ENCODE measurements around the gene BIRC2. TPM values are rescaled to one million over a fixed set of nuclear protein-coding genes. Genes with fewer than 3 reads are reported as not detected.

BIRC2 gene
- total RNA-seq, 1 donor from 2014 or later, result 34.9 TPM

DNA sequence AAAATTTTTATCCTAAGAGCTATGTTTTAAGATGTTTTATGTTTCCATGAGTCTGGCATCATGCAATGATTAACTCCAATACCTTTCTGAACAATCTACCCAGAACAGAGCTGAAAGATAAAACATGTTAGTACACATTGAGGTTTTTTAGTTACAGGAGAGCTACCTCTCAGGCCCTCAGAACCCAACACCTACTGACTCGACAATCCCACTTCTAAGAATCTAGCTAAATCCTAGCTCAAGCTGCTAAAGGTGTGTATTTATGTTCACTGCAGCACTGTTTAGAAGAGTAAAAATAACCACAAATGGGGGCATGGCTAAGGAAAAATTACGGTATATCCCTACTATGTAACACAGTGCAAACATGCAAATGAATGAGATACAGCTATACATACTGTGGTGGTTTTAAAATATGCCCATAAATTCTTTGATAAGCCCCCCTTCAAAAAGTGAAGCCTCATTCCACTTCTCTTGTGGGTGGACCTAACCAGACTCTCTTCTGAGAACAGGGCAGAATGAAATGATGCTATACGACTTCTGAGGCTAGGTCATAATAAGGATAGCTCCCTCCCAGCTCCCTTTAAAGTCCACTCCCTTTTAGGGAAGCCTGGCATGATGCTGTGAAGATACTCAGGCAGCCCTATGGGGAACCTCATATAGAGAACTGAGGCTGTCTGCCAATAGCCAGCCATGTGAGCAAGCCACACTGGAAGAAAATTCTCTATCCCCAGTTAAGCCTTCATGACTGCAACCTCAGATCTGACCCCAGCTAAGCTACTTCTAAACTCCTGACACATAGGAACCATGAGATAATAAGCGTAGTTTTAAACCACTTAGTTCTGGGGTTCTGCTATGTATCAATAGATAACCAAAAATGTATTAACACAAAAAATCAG, 76.1 kb downstream of the BIRC2 start:
- ChIA-PET POLR2A (interaction anchor here (1.5 kb wide), 1 partner anchor 29 kb away, joined by 5 read pairs; the partner anchor contains the start of gene TMEM123), CTCF (interaction anchor here (1.5 kb wide), 1 partner anchor 33 kb away, joined by 4 read pairs; no protein-coding TSS in a partner anchor)
- no peak overlapping the region for H3K4me3 Mint-ChIP-seq
- peaks cover 60% of the 10 kb centered on the region for H3K36me3 Mint-ChIP-seq (ENCODE audit: low read depth)
- H3K27ac Mint-ChIP-seq, result peak overlapping the region; percentile 32
- intact Hi-C loops (cut with micrococcal nuclease), result no loop called here
- no peak for ATAC-seq (ENCODE audit: low read depth)
- no peaks in the 10 kb centered on the region for H3K27me3 Mint-ChIP-seq
- no peak for DNase-seq
- H3K9me3 Mint-ChIP-seq, result peaks cover 5% of the 10 kb centered on the region
- H3K4me1 Mint-ChIP-seq, result peaks cover 59% of the 10 kb centered on the region
- TF ChIP-seq, protein P1, sequence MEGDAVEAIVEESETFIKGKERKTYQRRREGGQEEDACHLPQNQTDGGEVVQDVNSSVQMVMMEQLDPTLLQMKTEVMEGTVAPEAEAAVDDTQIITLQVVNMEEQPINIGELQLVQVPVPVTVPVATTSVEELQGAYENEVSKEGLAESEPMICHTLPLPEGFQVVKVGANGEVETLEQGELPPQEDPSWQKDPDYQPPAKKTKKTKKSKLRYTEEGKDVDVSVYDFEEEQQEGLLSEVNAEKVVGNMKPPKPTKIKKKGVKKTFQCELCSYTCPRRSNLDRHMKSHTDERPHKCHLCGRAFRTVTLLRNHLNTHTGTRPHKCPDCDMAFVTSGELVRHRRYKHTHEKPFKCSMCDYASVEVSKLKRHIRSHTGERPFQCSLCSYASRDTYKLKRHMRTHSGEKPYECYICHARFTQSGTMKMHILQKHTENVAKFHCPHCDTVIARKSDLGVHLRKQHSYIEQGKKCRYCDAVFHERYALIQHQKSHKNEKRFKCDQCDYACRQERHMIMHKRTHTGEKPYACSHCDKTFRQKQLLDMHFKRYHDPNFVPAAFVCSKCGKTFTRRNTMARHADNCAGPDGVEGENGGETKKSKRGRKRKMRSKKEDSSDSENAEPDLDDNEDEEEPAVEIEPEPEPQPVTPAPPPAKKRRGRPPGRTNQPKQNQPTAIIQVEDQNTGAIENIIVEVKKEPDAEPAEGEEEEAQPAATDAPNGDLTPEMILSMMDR (IDR thresholded peaks at IDR 0.05), result no peak

DNA sequence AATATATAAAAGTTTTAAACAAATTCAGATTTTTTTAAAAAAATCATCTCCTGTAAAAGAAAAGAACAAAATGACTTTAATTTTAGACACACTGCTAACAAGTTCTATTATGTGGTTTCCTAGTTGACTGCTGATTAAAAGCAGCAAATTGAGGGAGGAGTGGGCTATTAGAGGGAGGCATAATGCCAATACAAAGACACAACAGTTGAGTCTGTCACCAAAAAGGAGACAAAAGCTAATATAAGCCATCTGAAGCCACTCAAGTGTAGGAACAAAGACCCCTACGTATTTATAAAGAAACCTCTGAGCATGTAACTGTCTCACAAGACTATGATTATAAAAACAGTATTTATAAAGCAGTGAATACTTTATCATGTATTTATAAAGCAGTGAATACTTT, 76.9 kb downstream of the BIRC2 start:
- Mint-ChIP-seq H3K27me3 (no peaks in the 10 kb centered on the region), H3K4me1 (peaks cover 59% of the 10 kb centered on the region), H3K27ac (no peak overlapping the region), H3K4me3 (no peak overlapping the region), H3K36me3 (ENCODE audit: low read depth) (peaks cover 56% of the 10 kb centered on the region), H3K9me3 (peaks cover under 1% of the 10 kb centered on the region)
- intact Hi-C loops (cut with micrococcal nuclease), result no loop called here
- CTCF ChIA-PET, result no interaction called here
- TF ChIP-seq, protein P1 (IDR thresholded peaks at IDR 0.05), result no peak
- POLR2A ChIA-PET, result no interaction called here
- ATAC-seq (ENCODE audit: low read depth) (no peak), DNase-seq (no peak)

DNA sequence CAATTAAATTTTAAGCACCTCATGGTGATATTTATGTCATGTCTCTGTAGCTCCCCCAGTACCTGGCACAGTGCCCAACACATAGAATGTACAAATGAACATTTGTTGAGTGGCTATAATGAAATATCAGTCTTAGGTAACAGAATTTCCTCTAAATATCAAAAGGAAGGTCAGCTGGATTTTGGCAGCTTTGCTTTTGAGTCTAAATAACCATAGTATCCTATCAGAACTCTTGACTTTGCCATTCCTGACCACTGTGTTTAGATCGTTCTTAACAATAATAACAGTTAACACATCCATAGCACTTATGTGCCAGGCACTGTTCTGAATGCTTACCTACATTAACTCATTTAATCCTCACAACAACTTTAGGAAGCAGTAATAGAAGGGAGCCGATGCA, 79.0 kb downstream of the BIRC2 start:
- Mint-ChIP-seq H3K27ac (no peak overlapping the region), H3K4me3 (no peak overlapping the region), H3K4me1 (peaks cover 70% of the 10 kb centered on the region), H3K36me3 (ENCODE audit: low read depth) (peaks cover 52% of the 10 kb centered on the region), H3K27me3 (no peaks in the 10 kb centered on the region), H3K9me3 (no peaks in the 10 kb centered on the region)
- intact Hi-C loops (cut with micrococcal nuclease), result no loop called here
- ATAC-seq (ENCODE audit: low read depth) (no peak), DNase-seq (no peak)
- POLR2A ChIA-PET, result interaction anchor here (0.6 to 0.7 kb wide), 2 partner anchors 12 to 121 kb away, joined by 3 read pairs; no protein-coding TSS in a partner anchor
- TF ChIP-seq, protein P1 (IDR thresholded peaks at IDR 0.05), result no peak
- CTCF ChIA-PET, result no interaction called here

DNA sequence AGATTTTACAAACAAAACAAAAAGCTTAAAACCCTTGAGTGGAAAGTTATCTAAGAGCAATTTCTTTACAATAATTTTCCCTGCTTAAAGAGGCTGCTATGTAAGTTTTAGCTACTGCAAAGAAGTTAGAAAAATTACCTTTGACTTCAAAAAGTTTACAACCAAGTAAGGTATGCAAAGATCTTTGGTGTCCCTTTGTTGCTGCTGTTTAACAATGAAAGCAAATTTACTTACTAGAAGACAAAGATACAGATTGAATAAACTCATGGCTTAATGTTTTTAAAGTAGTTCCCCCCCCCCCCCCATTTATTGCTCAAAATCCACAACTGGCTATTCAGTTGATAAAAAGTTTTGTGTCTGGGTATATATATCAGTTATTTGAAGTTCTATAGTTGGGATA, 79.6 kb downstream of the BIRC2 start:
- intact Hi-C loops (cut with micrococcal nuclease), result no loop called here
- H3K27ac Mint-ChIP-seq, result no peak overlapping the region

DNA sequence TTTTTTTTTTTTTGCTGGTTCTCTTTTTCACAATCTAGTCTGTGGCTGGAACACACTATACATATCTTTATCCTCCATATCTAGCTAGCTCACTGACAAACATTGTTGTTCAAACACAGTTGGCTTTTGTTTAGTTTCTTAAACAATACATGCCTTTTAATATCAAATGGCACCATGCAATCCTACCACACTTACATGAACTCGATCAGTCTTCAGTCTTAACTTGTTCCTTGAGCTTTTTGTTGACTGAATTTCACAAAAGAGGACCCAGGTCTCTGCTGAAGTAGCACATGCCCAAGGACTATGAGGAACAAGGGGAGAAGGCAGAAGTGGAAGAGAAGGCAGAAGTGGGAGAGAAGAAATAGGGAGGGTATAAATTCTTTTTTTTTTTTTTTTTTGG, 80.1 kb downstream of the BIRC2 start:
- H3K9me3 Mint-ChIP-seq, result peaks cover 2% of the 10 kb centered on the region
- H3K36me3 Mint-ChIP-seq (ENCODE audit: low read depth), result peaks cover 55% of the 10 kb centered on the region
- TF ChIP-seq, protein P1 (IDR thresholded peaks at IDR 0.05), result no peak
- no peak for ATAC-seq (ENCODE audit: low read depth)
- ChIA-PET CTCF (no interaction called here), POLR2A (no interaction called here)
- H3K4me1 Mint-ChIP-seq, result peaks cover 72% of the 10 kb centered on the region
- no peaks in the 10 kb centered on the region for H3K27me3 Mint-ChIP-seq
- DNase-seq, result no peak
- intact Hi-C loops (cut with micrococcal nuclease), result no loop called here
- no peak overlapping the region for H3K4me3 Mint-ChIP-seq
- peak overlapping the region; percentile 59 for H3K27ac Mint-ChIP-seq

More for the DNA sequence above, 79.6 kb downstream of the BIRC2 start:
- CTCF ChIA-PET, result no interaction called here
- no peaks in the 10 kb centered on the region for H3K27me3 Mint-ChIP-seq
- TF ChIP-seq, protein P1 (IDR thresholded peaks at IDR 0.05), result no peak
- no peak overlapping the region for H3K4me3 Mint-ChIP-seq
- H3K9me3 Mint-ChIP-seq, result no peaks in the 10 kb centered on the region
- ATAC-seq (ENCODE audit: low read depth) (no peak), DNase-seq (no peak)
- POLR2A ChIA-PET, result interaction anchor here (0.7 kb wide), 1 partner anchor 11 kb away, joined by 3 read pairs; no protein-coding TSS in a partner anchor
- peaks cover 53% of the 10 kb centered on the region for H3K36me3 Mint-ChIP-seq (ENCODE audit: low read depth)
- peaks cover 72% of the 10 kb centered on the region for H3K4me1 Mint-ChIP-seq
